ENCODE data around the gene ACTN1.
"Not testable (repeated sequence)": the region's sequence is repeated elsewhere in the genome, so short reads cannot be mapped to it uniquely, and the experiment has no call there.

Gene ACTN1

DNA sequence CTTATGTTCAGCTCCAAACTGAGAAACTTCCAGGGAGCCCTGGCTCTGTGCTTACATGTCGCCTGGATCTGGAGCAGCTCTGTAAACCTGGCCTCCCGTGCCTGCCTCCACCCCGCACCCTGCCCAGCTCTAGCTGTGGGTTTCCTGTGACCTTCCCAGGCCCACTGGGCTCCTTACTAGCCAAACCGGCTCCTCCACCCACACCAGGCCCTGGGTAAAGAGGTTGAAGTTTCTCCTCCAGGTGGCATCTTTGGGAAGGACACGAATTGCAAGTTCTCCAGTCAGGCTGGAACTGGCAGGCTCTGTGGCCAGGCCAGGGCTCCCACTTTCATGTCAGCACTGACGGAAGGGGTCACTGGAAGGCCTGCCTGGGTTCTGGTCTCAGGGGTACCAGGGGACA is 125.4 kb downstream of the ACTN1 start:
- no peak for DNase-seq

DNA sequence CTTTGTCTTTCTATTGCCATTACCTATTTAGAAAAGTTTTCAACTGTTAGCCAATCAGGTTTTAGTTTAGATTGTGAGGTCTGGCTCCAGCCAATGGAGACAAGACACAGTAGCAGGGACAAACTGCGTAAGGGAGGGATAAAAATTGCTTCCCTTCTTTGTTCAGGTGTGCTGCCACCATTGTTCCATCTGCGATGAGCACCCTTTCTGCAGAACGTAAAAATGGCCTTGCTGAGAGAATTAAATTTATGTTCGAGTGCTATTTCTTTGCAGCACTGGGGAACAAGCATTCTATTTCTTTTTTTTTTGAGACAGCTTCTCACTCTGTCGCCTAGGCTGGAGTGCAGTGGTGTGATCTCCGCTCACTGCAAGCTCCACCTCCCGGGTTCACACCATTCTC is 126.6 kb downstream of the ACTN1 start:
- not testable (repeated sequence) for DNase-seq

DNA sequence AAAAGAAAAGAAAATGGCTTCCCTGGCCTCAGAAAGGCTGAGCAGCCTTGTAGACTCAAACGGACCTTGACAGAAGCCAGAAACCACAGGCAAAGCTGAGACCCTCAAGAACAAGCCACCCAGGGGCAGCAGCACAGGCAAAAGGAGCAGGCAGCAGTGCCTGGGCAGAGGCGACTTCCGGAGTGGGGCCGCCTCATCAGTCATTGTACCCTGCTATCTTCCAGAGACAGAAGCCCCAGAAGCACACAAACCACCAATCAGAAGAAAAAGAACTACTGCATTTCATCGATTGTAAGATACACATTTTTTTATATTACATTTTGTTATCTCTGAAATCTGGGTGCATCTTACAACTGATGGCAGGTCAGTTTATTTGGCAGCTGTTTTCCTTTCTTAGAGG is 128.0 kb downstream of the ACTN1 start:
- DNase-seq: no peak

DNA sequence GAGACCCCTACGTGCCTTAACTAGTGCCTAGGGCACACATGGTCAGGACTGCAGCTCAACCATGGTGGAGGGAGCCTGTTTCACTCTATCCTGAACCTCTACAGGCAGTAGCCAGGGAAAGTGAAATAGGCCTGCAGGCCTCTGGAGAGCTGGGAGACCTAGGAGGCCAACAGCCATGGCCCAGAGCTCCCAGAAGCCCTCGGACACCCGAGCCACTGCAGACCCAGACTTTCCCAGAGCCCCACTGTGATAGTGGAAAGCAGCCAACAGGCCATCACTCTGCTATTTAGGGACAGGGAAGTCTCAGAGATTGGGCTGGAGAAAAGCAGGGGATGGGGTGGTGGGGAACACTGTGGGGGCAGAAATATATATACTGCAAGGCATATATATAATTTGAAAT is 129.7 kb downstream of the ACTN1 start:
- DNase-seq: no peak

DNA sequence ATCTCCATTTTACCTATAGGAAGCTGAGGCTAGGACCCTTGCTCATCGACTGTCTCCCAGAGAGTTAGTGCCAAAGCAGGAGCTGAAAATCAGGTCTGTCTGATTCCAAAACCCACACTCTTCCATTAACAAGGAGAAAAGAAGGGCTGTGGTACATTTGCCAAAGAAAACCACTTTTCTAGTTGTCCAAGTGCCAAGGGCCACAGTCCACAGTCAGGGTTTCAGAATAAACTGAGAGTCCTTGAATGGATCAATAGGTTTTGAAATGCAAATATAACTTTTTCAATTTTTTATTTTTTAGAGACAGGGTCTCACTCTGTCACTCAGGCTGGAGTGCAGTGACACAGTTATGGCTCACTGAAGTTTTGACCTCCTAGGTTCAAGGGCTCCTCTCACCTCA is 130.8 kb downstream of the ACTN1 start:
- DNase-seq: no peak

DNA sequence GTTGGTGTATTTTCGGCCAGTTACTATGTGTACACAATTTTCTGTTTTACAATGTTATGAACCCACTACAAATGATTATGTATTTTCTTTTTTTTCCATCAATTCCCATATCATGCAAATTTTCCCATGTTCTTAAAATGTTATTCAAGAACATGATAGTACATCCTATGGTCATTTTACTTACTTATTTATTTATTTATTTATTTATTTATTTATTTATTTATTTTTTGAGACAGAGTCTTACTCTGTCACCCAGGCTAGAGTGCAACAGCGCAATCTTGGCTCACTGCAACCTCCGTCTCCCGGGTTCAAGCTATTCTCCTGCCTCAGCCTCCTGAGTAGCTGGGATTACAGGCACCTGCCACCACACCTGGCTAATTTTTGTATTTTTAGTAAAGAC is 131.5 kb downstream of the ACTN1 start:
- DNase-seq: not testable (repeated sequence)

DNA sequence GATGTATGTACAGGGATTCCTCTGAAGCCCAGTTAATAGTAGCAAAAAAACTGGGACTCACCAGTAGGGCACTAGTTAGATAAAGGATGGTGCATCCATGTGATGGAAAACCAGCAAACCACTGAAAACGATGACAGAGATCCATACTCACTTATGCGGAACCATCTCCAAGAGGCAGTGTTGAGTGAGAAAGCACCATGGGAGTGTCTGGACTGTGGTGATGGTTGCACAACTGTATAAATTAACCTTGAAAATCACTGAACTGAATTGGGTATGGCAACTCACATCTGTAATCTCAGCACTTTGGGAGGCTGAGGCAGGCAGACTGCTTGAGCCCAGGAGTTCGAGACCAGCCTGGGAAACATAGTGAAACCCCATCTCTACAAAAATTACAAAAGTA is 132.6 kb downstream of the ACTN1 start:
- DNase-seq: no peak

DNA sequence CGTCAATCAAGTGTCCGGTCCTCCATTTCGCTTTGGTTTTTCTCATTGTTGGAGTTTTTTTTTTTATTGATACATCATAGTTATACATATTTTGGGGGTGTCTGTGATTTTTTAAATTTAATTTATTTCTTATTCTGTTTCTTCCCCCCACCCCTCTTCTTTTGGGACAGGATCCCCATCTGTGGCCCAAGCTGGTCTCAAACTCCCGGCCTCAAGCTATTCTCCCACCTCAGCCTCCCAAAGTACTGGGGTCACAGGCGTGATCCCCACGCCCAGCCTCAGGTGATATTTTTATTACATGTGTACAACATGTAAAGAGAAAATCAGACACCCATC is 134.9 kb downstream of the ACTN1 start:
- DNase-seq: no peak

DNA sequence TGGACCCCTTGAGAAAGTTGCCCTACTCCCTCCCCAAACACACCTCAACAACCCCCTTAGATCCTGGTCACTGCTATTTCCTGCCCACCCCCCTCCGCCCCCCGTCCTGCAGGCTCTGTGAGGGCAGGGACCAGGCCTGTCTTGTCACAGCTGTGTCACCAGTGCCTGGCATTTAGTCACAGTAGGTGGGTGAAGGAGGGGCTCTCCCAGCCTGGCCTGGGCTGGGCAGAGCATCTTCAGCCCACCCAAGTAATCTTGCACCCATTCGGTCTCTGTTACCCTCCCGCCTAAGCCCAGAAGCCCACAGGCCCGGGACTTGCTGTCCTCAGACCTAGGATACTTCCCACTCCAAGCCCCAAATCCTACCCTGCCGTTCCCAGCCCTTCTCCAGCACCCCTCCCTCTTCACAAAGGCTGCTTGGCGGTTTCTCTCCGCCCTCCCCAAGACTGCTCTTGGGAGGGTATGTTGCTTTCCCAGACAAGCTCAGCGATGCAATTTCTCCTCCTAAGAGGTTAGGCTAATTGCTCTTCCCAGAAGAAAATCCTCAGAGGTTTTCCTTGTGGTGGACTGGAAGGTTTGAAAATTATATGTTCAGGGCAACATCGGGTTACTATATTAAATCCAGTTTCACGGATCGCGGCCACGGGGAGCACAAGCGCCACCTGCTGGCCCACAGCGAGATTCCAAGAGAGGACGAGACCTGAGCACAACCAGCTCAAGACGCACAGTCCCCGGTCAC is 135.5 kb downstream of the ACTN1 start:
- DNase-seq: peak; percentile 64 to 78 (median 68)

DNA sequence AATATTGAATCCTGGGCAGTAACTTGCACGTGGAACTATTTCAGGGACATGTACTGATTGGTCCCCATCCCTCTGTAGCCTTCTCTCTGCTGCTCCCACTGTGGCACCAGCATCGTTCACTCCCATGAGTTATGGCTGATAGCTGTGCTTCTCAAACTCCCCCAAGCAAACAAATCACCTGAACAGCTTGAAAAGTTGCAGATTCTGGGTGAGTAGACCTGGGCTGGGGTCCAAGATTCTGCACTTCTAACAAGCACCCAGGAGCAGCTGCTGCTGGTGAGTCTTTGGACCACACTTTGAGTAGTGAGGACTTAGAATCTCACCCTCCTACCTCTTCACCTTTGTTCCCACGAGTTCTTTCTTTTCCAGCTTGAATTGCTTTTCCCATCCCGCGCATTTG is 136.8 kb downstream of the ACTN1 start:
- no peak for DNase-seq

DNA sequence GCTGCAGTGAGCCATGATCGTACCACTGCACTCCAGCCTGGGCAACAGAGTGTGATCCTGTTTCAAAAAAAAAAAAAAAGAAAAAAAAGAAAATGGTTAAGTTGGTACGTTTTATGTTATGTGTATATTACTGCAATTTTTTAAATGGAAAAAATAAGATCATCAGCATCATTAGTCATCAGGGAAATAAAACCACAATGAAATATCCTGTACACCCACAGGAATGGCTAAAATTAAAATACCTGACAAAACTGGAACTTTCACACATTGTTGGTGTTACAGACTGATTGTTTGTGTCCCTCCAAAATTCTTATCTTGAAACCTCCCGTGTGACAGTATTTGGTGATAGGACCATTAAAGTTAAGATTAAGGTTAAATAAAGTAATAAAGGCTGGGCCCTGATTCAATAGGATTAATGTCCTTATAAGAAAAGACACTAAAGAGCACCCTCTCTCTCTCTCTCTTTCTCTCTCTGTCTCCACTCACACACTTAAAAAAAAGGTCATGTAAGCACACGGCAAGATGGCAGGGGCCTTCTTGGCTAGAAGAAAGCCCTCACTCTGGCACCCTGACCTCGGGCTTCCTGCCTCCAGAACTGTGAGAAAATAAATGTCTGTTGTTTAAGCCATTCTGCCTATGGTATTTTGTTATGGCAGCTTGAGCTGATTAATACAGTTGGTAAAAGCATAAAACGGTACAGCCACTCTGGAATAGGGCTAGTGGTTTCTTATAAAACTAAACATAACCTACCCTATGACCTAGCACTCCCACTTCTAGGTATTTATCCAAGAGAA is 137.9 kb downstream of the ACTN1 start:
- DNase-seq: no peak

DNA sequence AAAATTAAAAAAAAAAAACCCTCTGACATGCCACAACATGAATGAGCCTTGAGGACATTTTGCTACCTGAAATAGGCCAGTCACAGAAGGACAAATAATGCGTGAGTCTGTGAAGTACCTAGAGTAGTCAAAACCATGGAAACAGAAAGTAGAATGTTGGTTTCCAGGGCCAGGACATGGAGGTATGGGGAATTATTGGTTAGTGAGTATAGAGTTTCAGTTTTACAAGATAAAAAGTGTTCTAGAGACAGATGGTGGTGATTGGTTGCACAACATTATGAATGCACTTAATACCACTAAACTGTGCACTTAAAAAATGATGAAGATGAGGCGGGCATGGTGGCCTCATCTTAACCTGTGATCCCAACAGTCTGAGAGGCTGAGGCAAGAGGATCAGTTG is 138.6 kb downstream of the ACTN1 start:
- no peak for DNase-seq

DNA sequence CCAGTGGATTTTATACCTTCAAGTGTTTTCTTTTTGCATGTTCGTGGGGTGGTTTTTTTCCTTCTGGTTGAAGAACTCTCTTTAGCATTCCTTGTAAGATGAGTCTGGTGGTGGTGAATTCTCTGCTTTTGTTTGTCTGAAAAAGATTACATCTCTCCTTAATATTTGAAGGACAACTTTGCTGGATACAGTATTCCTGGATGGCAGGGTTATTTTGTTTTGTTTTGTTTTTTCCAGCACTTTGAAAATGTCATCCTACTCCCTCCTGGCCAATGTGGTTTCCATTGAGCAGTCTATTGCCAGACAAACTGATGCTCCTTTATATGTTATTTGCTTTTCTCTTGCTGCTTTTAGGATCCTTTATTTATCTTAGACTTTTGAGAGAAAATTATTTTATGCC is 143.0 kb downstream of the ACTN1 start:
- DNase-seq: no peak

DNA sequence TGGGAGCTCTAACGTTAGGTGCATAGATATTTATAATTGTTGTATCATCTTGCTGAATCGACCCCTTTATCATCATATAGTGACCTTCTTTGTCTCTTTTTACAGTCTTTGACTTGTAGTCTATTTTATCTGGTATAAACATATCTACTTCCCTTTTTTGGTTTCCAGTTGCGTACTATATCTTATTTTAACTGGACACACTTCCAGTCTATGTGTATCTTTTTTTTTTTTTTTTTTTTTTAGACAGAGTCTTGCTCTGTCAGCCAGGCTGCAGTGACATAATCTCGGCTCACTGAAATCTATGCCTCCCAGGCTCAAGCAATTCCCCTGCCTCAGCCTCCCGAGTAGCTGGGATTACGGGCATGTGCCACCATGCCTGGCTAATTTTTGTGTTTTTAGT is 144.3 kb downstream of the ACTN1 start:
- no peak for DNase-seq

DNA sequence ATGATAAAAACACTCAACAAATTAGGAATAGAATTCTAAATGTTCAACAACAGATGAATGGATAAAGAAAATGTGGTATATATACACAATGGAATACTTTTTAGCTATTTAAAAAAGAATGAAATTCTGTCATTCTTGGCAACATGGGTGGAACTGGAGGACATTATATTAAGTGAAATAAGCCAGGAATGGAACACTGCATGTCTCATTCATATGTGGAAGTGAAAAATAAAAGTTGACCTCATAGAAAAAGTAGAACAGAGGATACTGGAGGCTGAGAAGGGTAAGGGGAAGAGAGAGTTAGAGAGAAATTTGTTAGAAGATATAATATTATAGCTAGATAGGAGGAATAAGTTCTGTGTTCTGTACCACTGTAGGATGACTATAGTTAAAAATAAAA is 150.4 kb downstream of the ACTN1 start:
- DNase-seq: no peak

DNA sequence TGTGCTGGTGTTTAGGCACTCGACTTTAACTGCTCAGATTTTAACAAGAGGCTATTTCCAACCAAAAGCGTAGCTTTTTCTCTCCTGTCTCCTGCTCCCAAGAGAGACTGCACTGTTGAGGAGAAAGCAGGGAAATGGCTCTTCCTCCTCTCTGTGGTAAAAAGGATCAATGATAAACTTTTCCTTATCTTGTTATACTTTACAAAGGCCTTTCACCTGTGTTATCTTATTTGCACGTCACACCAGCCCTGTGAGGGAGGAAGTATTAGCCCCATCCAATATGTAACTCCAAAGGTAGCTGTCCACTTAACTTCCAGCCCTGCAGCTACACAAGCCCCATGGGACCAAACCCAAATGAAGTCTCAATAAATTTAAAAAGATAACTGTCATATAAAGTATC is 153.4 kb downstream of the ACTN1 start:
- DNase-seq: no peak

DNA sequence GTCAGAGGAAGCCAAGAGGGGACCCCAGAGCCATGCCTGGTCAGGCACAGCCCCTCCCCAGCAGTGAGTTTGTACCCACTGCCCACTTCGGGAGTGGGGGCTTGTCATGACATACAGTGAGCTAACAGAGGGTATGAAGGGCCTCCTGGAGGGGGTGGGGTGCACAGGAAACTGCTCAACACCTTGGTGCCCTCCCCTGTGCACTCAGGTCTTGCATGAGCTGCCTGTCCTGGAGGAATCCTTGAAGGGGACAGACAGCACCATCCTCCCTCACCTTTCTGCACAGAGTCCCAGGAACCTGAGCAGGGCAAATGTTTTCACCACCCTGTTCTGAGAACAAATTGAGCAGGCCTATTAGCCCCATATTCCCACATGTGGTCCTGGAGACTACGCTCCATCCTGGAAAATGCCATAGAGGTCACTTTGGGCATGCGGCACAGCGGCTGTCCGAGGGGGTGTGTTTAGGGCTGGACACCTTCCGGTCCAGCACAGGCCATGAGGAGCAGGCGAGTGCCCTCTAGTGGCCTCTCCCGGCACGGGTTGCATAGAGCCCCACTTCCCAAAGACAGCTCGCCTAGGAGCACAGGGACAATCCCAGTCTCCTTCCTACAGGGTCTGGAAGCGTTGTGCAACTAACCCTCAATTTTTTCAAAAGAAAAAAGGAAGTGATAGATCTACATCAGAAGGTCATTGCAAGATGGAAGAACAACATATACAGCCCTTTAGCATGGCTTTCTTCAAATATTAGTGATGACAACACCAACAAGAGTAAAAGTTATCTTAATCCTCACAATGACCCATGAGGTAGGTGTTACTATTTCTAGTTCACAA is 154.4 kb downstream of the ACTN1 start:
- peak; percentile 45 to 63 (median 58) for DNase-seq

DNA sequence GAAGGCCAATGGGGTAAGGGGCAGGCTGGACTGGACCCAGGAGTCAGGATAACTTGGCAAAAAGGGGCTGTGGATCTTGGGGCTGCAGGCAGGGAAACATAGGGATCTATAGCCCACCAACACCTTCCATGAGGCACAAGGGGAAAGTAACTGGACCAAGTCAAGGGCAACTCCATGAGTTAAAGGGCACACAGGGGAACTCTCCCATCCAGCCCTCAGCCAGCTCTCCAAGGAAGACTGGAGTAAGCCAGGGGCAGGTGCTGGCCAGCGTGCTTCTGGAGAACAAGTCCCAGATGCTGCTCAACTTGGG is 154.9 kb downstream of the ACTN1 start:
- DNase-seq: no peak
